CD14-positive monocyte (primary cell): ENCODE results near the gene UNC13C. TPM values are rescaled to one million over a fixed set of nuclear protein-coding genes. Genes with fewer than 3 reads are reported as not detected.

Source experiments
- DNase-seq, 3 donors: peaks; one replicate each; pipeline ENCODE4 v3.0.0-alpha.2; 2011 to 2022
- H2AFZ ChIP-seq: 2 replicates; pipeline ENCODE4 v1.6.0; 2012; ENCODE audit warnings: mild to moderate bottlenecking, low read depth, low read length, inconsistent platforms; ENCODE audit not compliant: insufficient read depth, poor library complexity, severe bottlenecking
- H3K27ac ChIP-seq, 2 donors: 1 replicate in 1 of 2; 2 replicates in 1 of 2; pipeline ENCODE4 v1.5.1; 2012 to 2013; ENCODE audit warnings: low read length in 2 of 2, control low read depth in 1 of 2, inconsistent platforms in 1 of 2, low read depth in 1 of 2, mild to moderate bottlenecking in 1 of 2
- H3K27me3 ChIP-seq, 2 donors: one replicate each; pipeline versions ENCODE4 v1.6.0 to v1.6.1; 2011 to 2013; ENCODE audit warnings: low read length in 2 of 2; ENCODE audit not compliant: control insufficient read depth in 2 of 2, insufficient read depth in 2 of 2
- H3K36me3 ChIP-seq, 2 donors: replicated peaks in 1 of 2; 1 replicate in 1 of 2; 2 replicates in 1 of 2; pipeline versions ENCODE4 v1.5.1 to v1.6.1; 2012 to 2013; ENCODE audit warnings: low read length in 2 of 2, control low read depth in 1 of 2, inconsistent platforms in 1 of 2, mild to moderate bottlenecking in 1 of 2; ENCODE audit not compliant: insufficient read depth in 2 of 2, control insufficient read depth in 1 of 2
- H3K4me1 ChIP-seq, 2 donors: 1 replicate in 1 of 2; 2 replicates in 1 of 2; pipeline versions ENCODE4 v1.5.1 to v1.6.1; 2012 to 2013; ENCODE audit warnings: low read length in 2 of 2, control low read depth in 1 of 2, inconsistent platforms in 1 of 2, mild to moderate bottlenecking in 1 of 2, moderate library complexity in 1 of 2; ENCODE audit not compliant: insufficient read depth in 2 of 2, control insufficient read depth in 1 of 2
- H3K4me2 ChIP-seq: replicated peaks from 2 replicates; pipeline ENCODE3; 2012; ENCODE audit warnings: low read length, moderate library complexity, mild to moderate bottlenecking; ENCODE audit not compliant: poor library complexity, severe bottlenecking; ENCODE audit errors: extremely low read depth
- H3K4me3 ChIP-seq, 3 experiments: fragments of 200-600 bp in 1 of 3; sonication (generic) in 1 of 3; replicated peaks in 1 of 3; 1 replicate in 2 of 3; 2 replicates in 1 of 3; pipeline ENCODE4 v1.5.1; 2011 to 2013; ENCODE audit warnings: low read length in 3 of 3, mild to moderate bottlenecking in 3 of 3, control low read depth in 2 of 3, low read depth in 2 of 3, inconsistent platforms in 1 of 3, moderate library complexity in 1 of 3
- H3K79me2 ChIP-seq: 2 replicates; pipeline ENCODE4 v1.6.0; 2012; ENCODE audit warnings: mild to moderate bottlenecking, control low read depth, inconsistent platforms, low read length, moderate library complexity; ENCODE audit not compliant: insufficient read depth
- H3K9ac ChIP-seq: 2 replicates; pipeline ENCODE4 v1.6.0; 2017; ENCODE audit warnings: low read length, mild to moderate bottlenecking; ENCODE audit not compliant: insufficient read depth, poor library complexity, severe bottlenecking
- H3K9me3 ChIP-seq, 2 donors: replicated peaks in 1 of 2; 1 replicate in 1 of 2; 2 replicates in 1 of 2; pipeline versions ENCODE4 v1.5.1 to v1.6.1; 2012 to 2013; ENCODE audit warnings: low read length in 2 of 2, control low read depth in 1 of 2; ENCODE audit not compliant: control insufficient read depth in 1 of 2, insufficient read depth in 1 of 2
- H4K20me1 ChIP-seq: 2 replicates; pipeline ENCODE4 v1.6.0; 2012; ENCODE audit warnings: mild to moderate bottlenecking, low read length, control low read depth, moderate library complexity; ENCODE audit not compliant: insufficient read depth
- H3K27ac Mint-ChIP-seq, 7 donors: one replicate each; pipeline ENCODE4 v1.8.0; 2020; ENCODE audit warnings: mild to moderate bottlenecking in 7 of 7, mixed read lengths in 7 of 7, moderate library complexity in 6 of 7, inconsistent platforms in 2 of 7
- H3K27me3 Mint-ChIP-seq, 3 donors: one replicate each; pipeline ENCODE4 v1.8.0; 2021 to 2022; ENCODE audit warnings: low read depth in 3 of 3, mild to moderate bottlenecking in 3 of 3, mixed read lengths in 3 of 3, moderate library complexity in 3 of 3, inconsistent platforms in 1 of 3
- H3K36me3 Mint-ChIP-seq, 2 donors: one replicate each; pipeline ENCODE4 v1.8.0; 2020; ENCODE audit warnings: mixed read lengths in 2 of 2, inconsistent platforms in 1 of 2, mild to moderate bottlenecking in 1 of 2
- H3K4me1 Mint-ChIP-seq: one replicate; pipeline ENCODE4 v1.8.0; 2020; ENCODE audit warnings: mild to moderate bottlenecking, mixed read lengths
- H3K4me3 Mint-ChIP-seq, 2 donors: one replicate each; pipeline ENCODE4 v1.8.0; 2020; ENCODE audit warnings: mild to moderate bottlenecking in 2 of 2, mixed read lengths in 2 of 2, moderate library complexity in 1 of 2
- H3K9me3 Mint-ChIP-seq, 7 donors: one replicate each; pipeline ENCODE4 v1.8.0; 2020 to 2022; ENCODE audit warnings: mixed read lengths in 7 of 7, mild to moderate bottlenecking in 6 of 7, moderate library complexity in 6 of 7, inconsistent platforms in 2 of 7
- CTCF ChIP-seq: fragments of 200-600 bp; IDR thresholded peaks from one replicate; pipeline ENCODE4 v1.8.0; 2022; ENCODE audit warnings: antibody characterized with exemption, mild to moderate bottlenecking
- WGBS: methylation state at CpG from one replicate; pipeline ENCODE4 v1.1.5; 2013; ENCODE audit warnings: missing lambda C conversion rate; ENCODE audit not compliant: insufficient coverage; 5-methylcytosine and 5-hydroxymethylcytosine counted together
- intact Hi-C, 2 donors: fragments of 100-400 bp; cut with micrococcal nuclease; formaldehyde crosslinking; loops; one replicate each; pipeline versions ENCODE4 v1.15.0 to v1.15.1; 2023
- polyA plus RNA-seq, 3 donors: library from polyadenylated mRNA; depleted of rRNA in 1 of 3; unstranded in 2 of 3; stranded (reverse) in 1 of 3; fragments of 300-500 nt in 2 of 3; fragments of >200 nt in 1 of 3; fragmentation: Illumina TruSeq in 2 of 3; gene quantifications; 1 replicate in 2 of 3; 2 replicates in 1 of 3; pipeline ENCODE4 v1.2.3, GENCODE V29; 2012 to 2021

UNC13C gene
- polyA plus RNA-seq, 3 donors: not detected

DNA sequence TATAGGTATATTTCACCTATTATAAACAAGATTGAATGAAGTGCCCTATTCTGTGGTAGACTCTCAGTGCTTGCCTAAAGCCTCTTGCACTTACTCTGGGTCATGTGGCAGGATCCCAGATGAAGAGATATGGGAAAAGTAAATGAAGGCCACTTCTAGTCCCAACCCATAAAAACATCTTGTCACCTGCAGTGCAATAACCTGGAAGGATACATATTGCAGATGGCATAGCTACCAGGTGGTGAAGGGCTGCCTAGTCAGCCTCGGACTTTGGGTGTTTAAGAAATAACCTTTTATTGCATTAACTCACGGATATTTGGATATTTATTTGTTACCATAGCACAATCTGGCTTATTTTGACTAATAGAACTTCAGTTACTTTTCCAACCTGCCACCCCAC is 367.1 kb downstream of the UNC13C start:
- no peaks in the 10 kb centered on the region for H4K20me1 ChIP-seq
- H3K4me3 ChIP-seq: no peak overlapping the region
- intact Hi-C loops: no loop called here
- Mint-ChIP-seq H3K36me3 (no peaks in the 10 kb centered on the region), H3K4me1 (no peaks in the 10 kb centered on the region), H3K27ac (no peak overlapping the region), H3K4me3 (no peak overlapping the region), H3K9me3 (peaks cover 0 to 8% (median 4%) of the 10 kb centered on the region in 7 donors), H3K27me3 (no peaks in the 10 kb centered on the region)
- TF ChIP-seq CTCF: no peak
- no CpG with 5 or more reads among the region's 2 CpGs for WGBS
- no peaks in the 10 kb centered on the region for H3K27me3 ChIP-seq
- DNase-seq: no peak
- H3K36me3 ChIP-seq: no peaks in the 10 kb centered on the region
- H3K27ac ChIP-seq: no peak overlapping the region
- peaks cover 4% of the 10 kb centered on the region in 2 donors for H3K9me3 ChIP-seq
- no peaks in the 10 kb centered on the region for H3K79me2 ChIP-seq
- H3K4me2 ChIP-seq: no peak overlapping the region
- no peak overlapping the region for H2AFZ ChIP-seq
- no peak overlapping the region for H3K9ac ChIP-seq
- H3K4me1 ChIP-seq: no peaks in the 10 kb centered on the region

DNA sequence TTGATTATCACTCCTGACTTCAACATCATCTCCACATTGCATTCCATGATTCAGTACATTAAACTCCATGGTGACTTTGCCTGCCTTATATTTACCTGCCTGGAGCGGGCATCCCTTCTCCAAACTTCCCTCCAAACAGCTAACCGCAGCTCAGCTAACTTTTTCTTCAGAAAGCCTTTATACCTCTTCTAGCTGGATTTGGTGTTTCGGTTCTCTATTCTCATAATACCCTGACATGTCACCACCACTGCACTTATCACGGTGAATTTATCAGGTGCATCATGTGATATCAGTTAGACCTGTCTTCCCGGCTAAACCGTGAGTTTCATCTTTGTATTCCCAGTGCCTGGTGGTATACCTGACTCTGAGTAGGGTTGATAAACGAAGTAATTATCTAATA is 367.6 kb downstream of the UNC13C start:
- Mint-ChIP-seq H3K27me3 (no peaks in the 10 kb centered on the region), H3K4me3 (no peak overlapping the region), H3K4me1 (no peaks in the 10 kb centered on the region), H3K9me3 (peaks cover 0 to 7% (median 2%) of the 10 kb centered on the region in 7 donors), H3K36me3 (no peaks in the 10 kb centered on the region), H3K27ac (no peak overlapping the region)
- H2AFZ ChIP-seq: no peak overlapping the region
- 100% methylated on average over 2 of the region's 7 CpGs for WGBS
- no peak overlapping the region for H3K27ac ChIP-seq
- no peak overlapping the region for H3K9ac ChIP-seq
- no peaks in the 10 kb centered on the region for H3K36me3 ChIP-seq
- H3K27me3 ChIP-seq: no peaks in the 10 kb centered on the region
- H3K4me1 ChIP-seq: no peaks in the 10 kb centered on the region
- intact Hi-C loops: no loop called here
- no peak for DNase-seq
- no peaks in the 10 kb centered on the region for H3K79me2 ChIP-seq
- H3K4me2 ChIP-seq: no peak overlapping the region
- no peak overlapping the region for H3K4me3 ChIP-seq
- H3K9me3 ChIP-seq: peaks cover 4% of the 10 kb centered on the region in 2 donors
- no peak for TF ChIP-seq CTCF
- no peaks in the 10 kb centered on the region for H4K20me1 ChIP-seq
